Cardiac atrium fibroblast (primary cell): ENCODE data around the gene FKTN. TPM values are rescaled to one million over a fixed set of nuclear protein-coding genes. Genes with fewer than 3 reads are reported as not detected.

Experiments
- total RNA-seq: library from RNA; depleted of rRNA; stranded (reverse); fragments of >200 nt; gene quantifications from 2 replicates; pipeline ENCODE4 v1.2.3, GENCODE V29; 2015

The FKTN gene
- 9.7 and 12.6 TPM in 2 replicates for total RNA-seq

GRCh38 chr9:105557804-105558610, at the start of gene FKTN:
FKTN (plus strand) TSS chr9:105558131; CDS start chr9:105575033, 16,902 bp downstream.

GRCh38 chr9:105662184-105663104, 104.5 kb downstream of the FKTN start, which contains the start of gene TAL2:
TAL2 (plus strand) TSS chr9:105662457; CDS start chr9:105662497, 40 bp downstream.

Other genes with a start within 250 kb of the FKTN start
- gene FSD1L, start 110.1 kb upstream of the FKTN start, total RNA-seq = 0.36 and 0.81 TPM in 2 replicates
- not detected in 2 replicates for gene TAL2, start 104.3 kb downstream of the FKTN start, total RNA-seq
- 3.2 and 4.2 TPM in 2 replicates for gene TMEM38B, start 136.4 kb downstream of the FKTN start, total RNA-seq